ENCODE data around the gene GP5.

DNA sequence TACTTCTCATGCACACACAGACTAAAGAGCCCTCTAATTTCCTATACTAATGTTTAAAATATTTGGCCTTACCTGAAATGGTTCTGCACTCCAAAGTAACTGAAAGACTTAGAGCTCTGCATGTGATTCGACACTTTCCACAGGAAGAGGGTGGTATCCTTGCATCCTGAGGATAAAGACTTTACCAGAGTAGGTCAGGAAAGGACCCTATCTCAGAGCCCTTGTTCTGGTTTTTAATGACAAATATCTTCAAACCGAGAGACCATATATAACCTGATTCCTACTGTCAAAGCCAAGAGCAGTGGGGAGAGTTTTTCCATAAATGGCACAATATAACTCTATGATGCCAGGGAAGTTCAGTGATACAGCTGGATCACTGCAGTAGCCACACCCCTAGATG, at the start of gene GP5:
- TF ChIP-seq, protein P1, sequence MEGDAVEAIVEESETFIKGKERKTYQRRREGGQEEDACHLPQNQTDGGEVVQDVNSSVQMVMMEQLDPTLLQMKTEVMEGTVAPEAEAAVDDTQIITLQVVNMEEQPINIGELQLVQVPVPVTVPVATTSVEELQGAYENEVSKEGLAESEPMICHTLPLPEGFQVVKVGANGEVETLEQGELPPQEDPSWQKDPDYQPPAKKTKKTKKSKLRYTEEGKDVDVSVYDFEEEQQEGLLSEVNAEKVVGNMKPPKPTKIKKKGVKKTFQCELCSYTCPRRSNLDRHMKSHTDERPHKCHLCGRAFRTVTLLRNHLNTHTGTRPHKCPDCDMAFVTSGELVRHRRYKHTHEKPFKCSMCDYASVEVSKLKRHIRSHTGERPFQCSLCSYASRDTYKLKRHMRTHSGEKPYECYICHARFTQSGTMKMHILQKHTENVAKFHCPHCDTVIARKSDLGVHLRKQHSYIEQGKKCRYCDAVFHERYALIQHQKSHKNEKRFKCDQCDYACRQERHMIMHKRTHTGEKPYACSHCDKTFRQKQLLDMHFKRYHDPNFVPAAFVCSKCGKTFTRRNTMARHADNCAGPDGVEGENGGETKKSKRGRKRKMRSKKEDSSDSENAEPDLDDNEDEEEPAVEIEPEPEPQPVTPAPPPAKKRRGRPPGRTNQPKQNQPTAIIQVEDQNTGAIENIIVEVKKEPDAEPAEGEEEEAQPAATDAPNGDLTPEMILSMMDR (IDR thresholded peaks at IDR 0.05; ENCODE audit: low read depth, low read length), result no peak
- no peak for TF ChIP-seq EZH2phosphoT487 (IDR thresholded peaks at IDR 0.05; ENCODE audit: low read depth)
